ENCODE data around the gene MYH16.
"Not testable (repeated sequence)": the region's sequence is repeated elsewhere in the genome, so short reads cannot be mapped to it uniquely, and the experiment has no call there.

Gene MYH16

GRCh38 chr7:99258501-99258900 is 14.1 kb upstream of the MYH16 start:
- DNase-seq, result no peak

GRCh38 chr7:99260395-99260794 is 12.2 kb upstream of the MYH16 start:
- no peak for DNase-seq

- DNase-seq, result no peak
Observed at GRCh38 chr7:99261646-99262045, 11.0 kb upstream of the MYH16 start.

DNA sequence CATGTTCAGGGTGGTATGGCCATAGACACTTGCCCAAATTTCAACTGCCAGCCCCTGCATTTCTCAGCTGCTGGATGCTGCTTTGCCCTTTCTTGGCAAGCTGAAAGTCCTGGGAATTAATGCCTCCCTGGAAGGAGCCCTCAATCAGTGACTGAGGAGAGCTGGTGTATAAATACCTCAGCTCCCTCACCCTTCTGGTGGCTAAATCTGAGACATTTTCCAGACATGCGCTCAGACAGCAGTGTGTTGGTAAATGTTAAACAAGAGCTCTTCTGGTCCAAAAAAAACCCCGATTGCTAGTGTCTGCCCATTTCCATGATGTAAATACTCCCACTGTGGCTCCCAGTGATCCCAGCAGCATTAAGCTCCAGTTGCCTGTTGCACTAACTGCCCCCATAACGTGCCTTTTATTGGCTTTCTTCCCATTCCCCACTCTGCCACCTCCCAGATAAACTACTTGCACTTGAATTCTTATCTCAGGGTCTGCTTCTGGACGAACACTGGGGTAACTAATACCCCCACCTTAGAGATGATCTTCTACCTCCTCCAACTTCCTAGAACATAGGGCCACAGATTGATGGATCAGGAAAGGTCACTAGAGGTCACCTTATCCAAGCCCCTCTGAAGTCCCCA is 6.7 kb upstream of the MYH16 start:
- DNase-seq, result no peak

GRCh38 chr7:99267481-99267840 is 5.2 kb upstream of the MYH16 start:
- DNase-seq, result no peak

- no peak for DNase-seq
Observed at GRCh38 chr7:99267841-99268576, 4.6 kb upstream of the MYH16 start.

DNA sequence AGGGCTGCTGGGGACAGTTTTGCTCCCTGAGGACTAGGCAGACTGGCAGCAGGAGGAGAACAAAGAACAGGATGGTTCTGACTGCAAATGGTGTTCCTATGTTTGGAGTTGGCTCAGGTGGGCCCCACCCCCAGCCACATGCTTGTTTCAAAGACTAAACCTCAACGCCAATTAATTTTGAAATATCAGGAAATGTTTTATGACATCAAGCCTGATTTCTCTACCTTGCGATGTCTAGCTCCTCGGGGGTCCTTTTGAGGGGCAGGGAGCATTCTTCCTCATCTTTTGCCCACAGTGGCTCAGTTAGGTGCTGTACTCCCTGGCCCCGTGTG is 4.1 kb upstream of the MYH16 start:
- no peak for DNase-seq

DNA sequence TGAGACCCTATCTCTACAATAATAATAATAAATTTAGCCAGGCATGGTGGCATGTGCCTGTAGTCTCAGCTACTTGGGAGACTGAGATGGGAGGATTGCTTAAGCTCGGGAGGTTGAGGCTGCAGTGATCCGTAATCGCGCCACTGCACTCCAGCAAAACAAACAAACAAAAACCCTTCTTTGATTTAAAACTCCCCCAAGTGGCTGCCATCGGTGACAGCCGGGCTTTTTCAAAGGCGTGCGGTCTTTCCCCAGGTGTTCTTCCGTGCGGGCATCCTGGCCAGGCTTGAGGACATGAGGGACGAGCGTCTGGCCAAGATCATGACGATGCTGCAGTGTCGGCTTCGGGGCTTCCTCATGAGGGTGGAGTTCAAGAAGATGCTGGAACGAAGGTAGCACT is 1.9 kb upstream of the MYH16 start:
- DNase-seq, result no peak

DNA sequence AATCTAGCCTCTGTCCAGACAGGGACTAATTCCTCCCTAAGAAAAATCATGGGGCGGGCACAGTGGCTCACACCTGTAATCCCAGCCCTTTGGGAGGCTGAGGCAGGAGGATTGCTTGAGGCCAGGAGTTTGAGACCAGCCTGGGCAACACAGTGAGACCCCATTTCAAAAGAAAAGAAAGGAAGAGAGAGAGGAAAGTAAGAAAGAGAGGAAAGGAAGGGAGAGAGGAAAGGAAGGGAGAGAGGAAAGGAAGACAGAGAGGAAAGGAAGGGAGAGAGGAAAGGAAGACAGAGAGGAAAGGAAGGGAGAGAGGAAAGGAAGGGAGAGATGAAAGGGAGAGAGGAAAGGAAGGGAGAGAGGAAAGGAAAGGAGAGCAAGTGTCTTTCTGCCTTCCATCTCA is 922 bp downstream of the MYH16 start:
- not testable (repeated sequence) for DNase-seq

- DNase-seq, result not testable (repeated sequence)
Observed at GRCh38 chr7:99274908-99275307, 2.3 kb downstream of the MYH16 start.

DNA sequence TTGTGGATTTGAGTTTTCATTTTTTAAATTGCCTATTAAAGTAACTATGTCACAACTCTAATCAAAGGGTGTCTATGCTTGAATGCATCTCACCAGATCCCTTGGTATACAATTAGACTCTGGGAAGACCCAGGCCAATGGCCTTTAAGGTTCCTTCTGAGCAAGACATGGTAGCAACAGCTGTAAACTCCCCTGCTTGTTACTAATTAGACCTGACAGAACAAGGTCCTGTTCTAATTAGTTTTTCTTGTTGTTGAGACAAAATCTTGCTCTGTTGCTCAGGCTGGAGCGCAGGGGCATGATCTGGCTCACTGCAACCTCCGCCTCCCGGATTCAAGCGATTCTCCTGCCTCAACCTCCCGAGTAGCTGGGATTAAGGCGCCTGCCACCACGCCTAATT is 2.9 kb downstream of the MYH16 start:
- no peak for DNase-seq

- DNase-seq, result no peak
Observed at GRCh38 chr7:99278180-99278579, 5.5 kb downstream of the MYH16 start.

DNA sequence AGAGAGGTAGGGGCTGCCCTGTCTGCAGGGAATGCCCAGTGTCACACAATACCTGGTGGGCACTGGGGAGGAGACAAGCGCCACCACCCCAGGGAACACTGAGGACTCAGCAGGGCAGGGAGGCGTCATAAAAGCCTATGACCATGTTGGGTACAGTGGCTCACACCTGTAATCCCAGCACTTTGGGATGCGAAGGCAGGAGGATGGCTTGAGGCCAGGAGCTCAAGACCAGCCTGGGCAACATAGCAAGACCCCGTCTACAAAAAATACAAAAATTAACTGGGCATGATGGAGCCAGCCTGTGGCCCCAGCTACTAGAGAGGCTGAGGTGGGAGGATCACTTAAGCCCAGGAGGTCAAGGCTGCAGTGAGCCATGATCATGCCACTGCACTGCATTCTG is 11.5 kb downstream of the MYH16 start:
- DNase-seq, result not testable (repeated sequence)

- no peak for DNase-seq
Observed at GRCh38 chr7:99287779-99288534, 15.3 kb downstream of the MYH16 start.

DNA sequence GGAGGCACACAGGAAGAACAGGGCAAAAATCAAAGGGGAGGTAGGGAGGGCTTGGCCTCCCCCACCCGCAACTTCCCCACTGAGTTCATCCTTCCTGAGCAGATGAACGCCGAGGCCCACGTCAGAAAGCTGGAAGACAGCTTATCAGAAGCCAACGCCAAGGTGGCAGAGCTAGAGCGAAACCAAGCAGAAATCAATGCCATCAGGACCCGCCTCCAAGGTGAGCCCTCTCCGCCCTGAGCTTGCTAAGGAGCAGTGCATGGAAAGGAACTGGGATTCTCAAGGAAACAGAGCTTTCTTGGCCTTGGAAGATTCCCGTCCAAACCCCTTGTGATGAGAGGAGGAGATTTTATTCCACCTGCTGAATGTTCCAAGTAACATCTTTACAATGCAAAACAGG is 16.5 kb downstream of the MYH16 start:
- DNase-seq, result no peak

GRCh38 chr7:99290148-99290547 is 17.5 kb downstream of the MYH16 start:
- DNase-seq, result not testable (repeated sequence)

DNA sequence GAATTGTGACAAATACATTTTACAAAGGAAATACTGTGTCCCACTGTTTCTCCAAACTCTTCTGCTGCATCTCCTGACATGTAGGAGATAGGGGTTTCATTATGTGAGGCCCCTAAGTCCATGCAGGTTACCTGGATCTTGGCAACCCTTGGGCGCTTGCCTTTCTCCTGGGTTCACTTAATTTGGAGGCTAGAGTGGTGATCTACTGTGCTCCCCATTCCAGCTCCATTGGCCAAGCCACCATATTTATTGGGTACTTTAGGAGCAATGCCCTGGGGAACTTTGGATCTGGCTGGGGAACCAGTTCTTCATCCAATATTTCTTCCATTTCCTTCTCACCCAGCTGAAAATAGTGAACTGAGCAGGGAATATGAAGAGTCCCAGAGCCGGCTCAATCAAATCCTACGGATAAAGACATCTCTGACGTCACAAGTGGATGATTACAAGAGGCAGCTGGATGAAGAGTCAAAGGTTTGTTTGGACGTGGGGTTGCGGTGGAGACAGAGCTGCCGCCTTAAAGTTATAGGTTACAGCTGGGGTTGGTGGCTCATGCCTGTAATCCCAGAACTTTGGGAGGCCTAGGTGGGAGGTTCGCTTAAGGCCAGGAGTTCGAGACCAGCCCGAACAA is 18.5 kb downstream of the MYH16 start:
- DNase-seq, result no peak

DNA sequence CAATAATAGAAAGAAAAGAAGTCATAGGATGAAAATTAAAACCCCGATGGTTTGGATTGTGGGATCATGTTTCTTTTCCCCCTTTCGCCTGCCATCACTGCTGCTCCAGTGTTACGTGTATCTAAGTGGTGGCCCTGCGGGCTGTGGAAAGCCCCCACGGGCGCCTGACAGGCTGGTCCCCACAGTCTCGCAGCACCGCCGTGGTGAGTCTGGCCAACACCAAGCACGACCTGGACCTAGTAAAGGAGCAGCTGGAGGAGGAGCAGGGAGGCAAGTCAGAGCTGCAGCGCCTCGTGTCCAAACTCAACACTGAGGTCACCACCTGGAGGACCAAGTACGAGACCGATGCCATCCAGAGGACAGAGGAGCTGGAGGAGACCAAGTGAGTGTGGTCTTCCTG is 19.5 kb downstream of the MYH16 start:
- DNase-seq, result no peak

DNA sequence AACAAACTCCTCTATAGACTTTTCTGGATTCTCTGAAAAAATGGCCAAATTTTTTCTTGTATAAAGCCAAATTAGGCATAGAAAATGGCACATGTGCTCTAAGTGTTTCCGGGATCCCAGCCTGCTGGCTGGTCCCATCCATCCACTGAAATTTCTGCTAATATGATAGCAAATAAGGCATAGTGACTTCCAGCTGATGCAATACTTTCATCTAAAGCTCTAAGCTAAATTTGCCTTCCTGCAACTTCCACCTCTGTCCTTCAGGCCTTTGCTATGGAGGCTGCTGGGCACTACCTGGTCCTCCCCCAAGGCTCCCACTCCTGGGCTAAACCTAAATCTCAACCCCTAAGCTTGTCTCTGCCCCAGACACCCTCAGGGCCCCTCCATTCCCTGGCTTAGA is 20.5 kb downstream of the MYH16 start:
- DNase-seq, result no peak

DNA sequence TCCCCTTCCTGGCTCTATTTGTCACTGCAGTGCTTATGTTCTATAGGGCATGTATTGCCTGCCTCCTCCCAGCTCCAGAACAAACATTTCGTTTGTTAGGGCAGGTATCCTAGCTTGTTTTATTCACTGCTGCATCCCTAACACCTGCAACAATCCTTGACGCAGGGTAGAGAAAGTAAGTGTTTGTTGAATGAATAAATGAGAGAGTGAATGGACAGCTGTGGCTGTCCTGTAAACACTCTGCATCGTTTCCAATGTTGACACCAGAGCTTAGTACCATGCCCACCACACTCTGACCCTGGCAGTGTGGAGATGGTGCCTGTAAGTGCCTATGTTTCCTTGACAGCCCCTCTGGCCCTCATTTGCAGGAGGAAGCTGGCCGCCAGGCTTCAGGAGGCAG is 21.0 kb downstream of the MYH16 start:
- no peak for DNase-seq

GRCh38 chr7:99296471-99296870 is 23.8 kb downstream of the MYH16 start:
- no peak for DNase-seq

GRCh38 chr7:99301496-99301895 is 28.9 kb downstream of the MYH16 start:
- no peak for DNase-seq

DNA sequence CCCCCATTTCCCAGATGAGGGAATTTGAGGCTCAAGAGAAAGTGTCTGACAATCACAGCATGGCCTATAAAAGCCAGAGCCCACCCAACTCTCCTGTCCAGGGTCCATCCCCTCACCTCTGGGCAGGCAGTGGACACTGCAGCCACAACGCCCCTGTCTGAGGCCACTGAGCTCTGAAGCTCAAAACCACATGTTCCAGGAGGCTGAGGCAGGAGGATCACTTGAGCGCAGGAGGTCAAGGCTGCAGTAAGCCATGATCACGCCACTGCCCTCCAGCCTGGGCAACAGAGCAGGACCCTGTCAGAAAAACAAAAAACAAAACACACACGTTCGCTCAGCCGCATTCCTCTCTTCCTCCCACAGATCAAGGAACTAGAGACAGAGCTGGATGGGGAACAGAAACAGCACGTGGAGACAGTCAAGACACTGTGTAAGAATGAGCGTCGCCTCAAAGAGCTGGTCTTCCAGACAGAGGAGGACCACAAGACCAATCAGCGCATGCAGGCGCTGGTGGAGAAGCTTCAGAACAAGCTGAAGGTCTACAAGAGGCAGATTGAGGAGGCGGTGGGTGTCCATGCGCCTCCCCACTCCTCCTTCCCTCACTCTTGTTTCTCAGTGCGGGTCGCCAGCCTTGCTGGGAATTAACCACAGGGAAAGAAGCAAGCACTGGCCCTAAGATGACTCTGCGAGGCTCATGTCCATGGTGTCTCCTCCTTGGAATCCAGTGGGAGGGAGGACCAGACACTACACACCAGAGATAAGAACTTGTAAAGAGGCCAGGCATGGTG is 33.0 kb downstream of the MYH16 start:
- DNase-seq, result no peak
